ENCODE results near the gene LAMA5. TPM values are rescaled to one million over a fixed set of nuclear protein-coding genes. Genes with fewer than 3 reads are reported as not detected.

LAMA5 gene
- total RNA-seq, 1 experiment from 2014 or later = 266 TPM

DNA sequence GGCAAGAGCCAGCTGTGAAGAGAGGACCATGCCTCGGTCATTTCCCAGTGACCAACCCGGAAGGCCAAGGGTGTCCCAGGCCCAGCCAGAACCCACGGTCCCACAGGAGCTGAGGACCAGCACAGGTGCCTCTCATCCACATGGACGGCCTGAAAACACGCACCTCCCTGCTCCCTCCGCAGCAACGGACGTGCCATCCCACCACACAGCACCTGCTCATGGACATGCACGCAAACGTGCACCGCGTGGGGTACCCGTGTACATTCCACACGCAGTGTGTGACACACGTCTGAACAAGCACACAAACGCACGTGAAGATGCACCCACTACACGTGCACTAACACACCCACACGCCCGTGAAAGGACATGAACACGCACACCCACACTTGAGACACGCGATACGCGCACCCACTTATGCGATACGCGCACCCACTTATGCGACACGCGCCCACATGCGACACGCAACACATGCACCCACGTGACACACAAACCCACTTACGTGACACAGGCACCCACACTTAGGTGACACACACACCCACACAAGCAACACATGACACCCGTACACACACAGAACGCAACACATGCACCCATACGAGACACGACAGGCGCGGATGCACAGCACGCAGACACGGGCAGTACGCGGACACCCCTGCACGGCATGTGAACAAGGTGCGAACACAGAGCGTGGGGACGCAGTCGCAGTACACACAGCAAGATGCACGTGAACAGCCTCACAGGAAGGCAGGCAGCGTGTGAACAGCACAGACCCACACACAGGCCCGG is 30.1 kb downstream of the LAMA5 start:
- Mint-ChIP-seq H3K27ac (ENCODE audit: low read depth, unreplicated experiment) (no peak overlapping the region), H3K36me3 (ENCODE audit: insufficient read depth, unreplicated experiment) (peaks cover 80% of the 10 kb centered on the region), H3K27me3 (ENCODE audit: insufficient read depth, unreplicated experiment) (no peaks in the 10 kb centered on the region), H3K9me3 (ENCODE audit: unreplicated experiment) (no peaks in the 10 kb centered on the region), H3K4me1 (ENCODE audit: insufficient read depth, unreplicated experiment) (no peaks in the 10 kb centered on the region), H3K4me3 (ENCODE audit: unreplicated experiment) (no peak overlapping the region)
- ChIA-PET CTCF (interaction anchor here (0.6 to 1.4 kb wide), 2 partner anchors 46 to 133 kb away, joined by 3 to 4 read pairs; no protein-coding TSS in a partner anchor), POLR2A (interaction anchor here (0.6 kb wide), 3 partner anchors 30 to 49 kb away, joined by 3 read pairs; partner anchors contain the start of gene LAMA5)
- intact Hi-C loops (cut with micrococcal nuclease) = no loop called here
- no peak for DNase-seq (ENCODE audit: unreplicated experiment)
- TF ChIP-seq, protein P1, sequence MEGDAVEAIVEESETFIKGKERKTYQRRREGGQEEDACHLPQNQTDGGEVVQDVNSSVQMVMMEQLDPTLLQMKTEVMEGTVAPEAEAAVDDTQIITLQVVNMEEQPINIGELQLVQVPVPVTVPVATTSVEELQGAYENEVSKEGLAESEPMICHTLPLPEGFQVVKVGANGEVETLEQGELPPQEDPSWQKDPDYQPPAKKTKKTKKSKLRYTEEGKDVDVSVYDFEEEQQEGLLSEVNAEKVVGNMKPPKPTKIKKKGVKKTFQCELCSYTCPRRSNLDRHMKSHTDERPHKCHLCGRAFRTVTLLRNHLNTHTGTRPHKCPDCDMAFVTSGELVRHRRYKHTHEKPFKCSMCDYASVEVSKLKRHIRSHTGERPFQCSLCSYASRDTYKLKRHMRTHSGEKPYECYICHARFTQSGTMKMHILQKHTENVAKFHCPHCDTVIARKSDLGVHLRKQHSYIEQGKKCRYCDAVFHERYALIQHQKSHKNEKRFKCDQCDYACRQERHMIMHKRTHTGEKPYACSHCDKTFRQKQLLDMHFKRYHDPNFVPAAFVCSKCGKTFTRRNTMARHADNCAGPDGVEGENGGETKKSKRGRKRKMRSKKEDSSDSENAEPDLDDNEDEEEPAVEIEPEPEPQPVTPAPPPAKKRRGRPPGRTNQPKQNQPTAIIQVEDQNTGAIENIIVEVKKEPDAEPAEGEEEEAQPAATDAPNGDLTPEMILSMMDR (IDR thresholded peaks at IDR 0.05; ENCODE audit: unreplicated experiment) = no peak
- BruUV-seq (replicated peaks) = no TSS peak

GRCh38 chr20:62336329-62336728 is 30.8 kb downstream of the LAMA5 start:
- H3K4me3 Mint-ChIP-seq (ENCODE audit: unreplicated experiment) = no peak overlapping the region
- ChIA-PET POLR2A (interaction anchor here (0.6 kb wide), 3 partner anchors 31 to 49 kb away, joined by 3 read pairs; partner anchors contain the start of gene LAMA5), CTCF (interaction anchor here (0.6 kb wide), 1 partner anchor 133 kb away, joined by 3 read pairs; no protein-coding TSS in a partner anchor)
- no peaks in the 10 kb centered on the region for H3K9me3 Mint-ChIP-seq (ENCODE audit: unreplicated experiment)
- intact Hi-C loops (cut with micrococcal nuclease) = no loop called here
- no peak for DNase-seq (ENCODE audit: unreplicated experiment)
- no peaks in the 10 kb centered on the region for H3K27me3 Mint-ChIP-seq (ENCODE audit: insufficient read depth, unreplicated experiment)
- TF ChIP-seq, protein P1 (IDR thresholded peaks at IDR 0.05; ENCODE audit: unreplicated experiment) = no peak
- H3K4me1 Mint-ChIP-seq (ENCODE audit: insufficient read depth, unreplicated experiment) = no peaks in the 10 kb centered on the region
- BruUV-seq (replicated peaks) = no TSS peak
- H3K27ac Mint-ChIP-seq (ENCODE audit: low read depth, unreplicated experiment) = no peak overlapping the region
- peaks cover 80% of the 10 kb centered on the region for H3K36me3 Mint-ChIP-seq (ENCODE audit: insufficient read depth, unreplicated experiment)

DNA sequence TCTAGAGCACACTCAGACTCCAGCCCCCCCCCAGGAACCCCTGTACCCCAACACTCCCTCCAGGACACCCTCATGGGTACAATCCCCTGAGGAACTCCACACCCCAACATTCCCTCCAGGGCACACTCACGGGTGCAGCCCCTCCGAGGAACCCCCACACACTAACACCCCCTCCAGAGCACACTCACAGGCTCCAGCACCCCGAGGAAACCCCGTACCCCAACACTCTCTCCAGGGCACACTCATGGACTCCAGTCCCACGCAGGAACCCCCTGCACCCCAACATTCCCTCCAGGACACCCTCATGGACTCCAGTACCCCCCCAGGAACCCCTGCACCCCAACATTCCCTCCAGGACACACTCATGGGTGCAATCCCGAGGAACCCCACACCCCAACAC is 31.6 kb downstream of the LAMA5 start:
- Mint-ChIP-seq H3K27ac (ENCODE audit: low read depth, unreplicated experiment) (no peak overlapping the region), H3K4me3 (ENCODE audit: unreplicated experiment) (no peak overlapping the region), H3K9me3 (ENCODE audit: unreplicated experiment) (no peaks in the 10 kb centered on the region), H3K4me1 (ENCODE audit: insufficient read depth, unreplicated experiment) (no peaks in the 10 kb centered on the region), H3K27me3 (ENCODE audit: insufficient read depth, unreplicated experiment) (no peaks in the 10 kb centered on the region), H3K36me3 (ENCODE audit: insufficient read depth, unreplicated experiment) (peaks cover 80% of the 10 kb centered on the region)
- TF ChIP-seq, protein P1 (IDR thresholded peaks at IDR 0.05; ENCODE audit: unreplicated experiment) = no peak
- DNase-seq (ENCODE audit: unreplicated experiment) = no peak
- no TSS peak for BruUV-seq (replicated peaks)
- ChIA-PET POLR2A (no interaction called here), CTCF (no interaction called here)
- intact Hi-C loops (cut with micrococcal nuclease) = no loop called here

DNA sequence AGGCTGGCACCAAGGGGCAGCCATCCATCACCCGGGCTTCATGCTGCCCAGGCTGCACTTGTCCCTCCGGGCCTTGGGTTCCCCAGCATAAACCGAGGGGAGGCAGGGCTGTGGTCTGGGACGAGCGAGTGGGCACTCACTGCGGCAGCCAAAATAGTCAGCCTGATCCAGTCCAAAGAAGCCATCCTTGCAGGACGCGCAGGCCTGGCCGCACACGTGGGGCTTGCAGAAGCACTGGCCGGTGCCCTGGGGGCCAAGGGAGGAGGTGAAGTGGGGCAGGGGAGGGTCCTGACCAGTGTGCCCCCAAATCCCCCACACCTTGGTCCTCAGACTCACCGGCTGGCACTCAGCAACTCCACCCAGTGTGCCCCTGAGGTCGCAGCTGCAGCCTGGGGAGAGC is 32.2 kb downstream of the LAMA5 start:
- H3K27me3 Mint-ChIP-seq (ENCODE audit: insufficient read depth, unreplicated experiment) = no peaks in the 10 kb centered on the region
- no peak overlapping the region for H3K27ac Mint-ChIP-seq (ENCODE audit: low read depth, unreplicated experiment)
- intact Hi-C loops (cut with micrococcal nuclease) = no loop called here
- H3K4me1 Mint-ChIP-seq (ENCODE audit: insufficient read depth, unreplicated experiment) = no peaks in the 10 kb centered on the region
- ChIA-PET POLR2A (no interaction called here), CTCF (interaction anchor here (0.6 to 1.0 kb wide), 2 partner anchors 9 to 34 kb away, joined by 3 read pairs; no protein-coding TSS in a partner anchor)
- H3K36me3 Mint-ChIP-seq (ENCODE audit: insufficient read depth, unreplicated experiment) = peaks cover 80% of the 10 kb centered on the region
- no peaks in the 10 kb centered on the region for H3K9me3 Mint-ChIP-seq (ENCODE audit: unreplicated experiment)
- BruUV-seq (replicated peaks) = no TSS peak
- no peak for DNase-seq (ENCODE audit: unreplicated experiment)
- no peak overlapping the region for H3K4me3 Mint-ChIP-seq (ENCODE audit: unreplicated experiment)
- TF ChIP-seq, protein P1 (IDR thresholded peaks at IDR 0.05; ENCODE audit: unreplicated experiment) = no peak
